Measurements from ENCODE around the gene OR4D10. TPM values are rescaled to one million over a fixed set of nuclear protein-coding genes. Genes with fewer than 3 reads are reported as not detected.

The OR4D10 gene
- total RNA-seq, 1 experiment from 2014 or later = not detected

GRCh38 chr11:59427068-59427382 is 46.1 kb upstream of the OR4D10 start:
- H3K9ac ChIP-seq (ENCODE audit: low read length) = no peak overlapping the region
- no peak for DNase-seq (ENCODE audit: low read depth, low spot score)
- no peak for TF ChIP-seq EZH2 (IDR thresholded peaks at IDR 0.05)
- TF ChIP-seq CBX3 (IDR thresholded peaks at IDR 0.05; ENCODE audit: low read depth) = no peak
- no peak for TF ChIP-seq SP1 (IDR thresholded peaks at IDR 0.05; ENCODE audit: low read depth)
- TF ChIP-seq YY1 (IDR thresholded peaks at IDR 0.05; ENCODE audit: extremely low read depth, insufficient replicate concordance, low read depth, low read length) = no peak
- TF ChIP-seq CTCF (IDR thresholded peaks at IDR 0.05 in 2 of 3, conservative IDR thresholded peaks at IDR 0.05 in 1 of 3; ENCODE audit: borderline replicate concordance in 1 of 3, insufficient read depth in 1 of 3, low read depth in 2 of 3, low read length in 2 of 3) = no peak
- TF ChIP-seq ELF1 (IDR thresholded peaks at IDR 0.05; ENCODE audit: borderline replicate concordance, low read depth) = no peak
- TF ChIP-seq REST (IDR thresholded peaks at IDR 0.05; ENCODE audit: low read depth) = no peak
- no peak for TF ChIP-seq ZNF274 (IDR thresholded peaks at IDR 0.05; ENCODE audit: low read depth, low read length)
- H2AFZ ChIP-seq (ENCODE audit: low read depth, low read length, poor library complexity, severe bottlenecking) = no peak overlapping the region
- no peaks in the 10 kb centered on the region for H3K4me1 ChIP-seq (ENCODE audit: control insufficient read depth in 1 of 2, insufficient read depth in 2 of 2, low read length in 2 of 2)
- ChIA-PET CTCF (no interaction called here), RAD21 (ENCODE audit: low non-redundant PET in 1 of 2, low total read pairs in 2 of 2, uncharacterized antibody in 2 of 2, unreplicated experiment in 2 of 2) (no interaction called here), POLR2A (no interaction called here)
- no peaks in the 10 kb centered on the region for H3K27me3 ChIP-seq (ENCODE audit: insufficient read depth, low read length)
- intact Hi-C loops (cut with micrococcal nuclease) = no loop called here
- H3K79me2 ChIP-seq (ENCODE audit: insufficient read depth, low read length) = no peaks in the 10 kb centered on the region
- no peak overlapping the region for H3K27ac ChIP-seq (ENCODE audit: low read depth, low read length)
- no peak for ATAC-seq
- H4K20me1 ChIP-seq (ENCODE audit: insufficient read depth) = no peaks in the 10 kb centered on the region
- no peaks in the 10 kb centered on the region for H3K36me3 ChIP-seq (ENCODE audit: control insufficient read depth in 1 of 2, insufficient read depth in 2 of 2, low read length in 2 of 2)
- H3K9me3 ChIP-seq (ENCODE audit: control insufficient read depth in 1 of 2, insufficient read depth in 1 of 2, low read depth in 1 of 2, low read length in 2 of 2) = no peaks in the 10 kb centered on the region
- H3K4me3 ChIP-seq (replicated peaks in 1 of 2; ENCODE audit: low read depth in 1 of 2, low read length in 2 of 2) = no peak overlapping the region
- H3K9me2 ChIP-seq (ENCODE audit: insufficient read depth) = no peaks in the 10 kb centered on the region
- no peak overlapping the region for H3K4me2 ChIP-seq (ENCODE audit: low read length)
- BruUV-seq (replicated peaks) = no TSS peak
